ENCODE measurements around the gene KCTD8. TPM values are rescaled to one million over a fixed set of nuclear protein-coding genes. Genes with fewer than 3 reads are reported as not detected.
A peak's percentile ranks its signal among the peaks of the same experiment; 100 is the strongest.

Gene KCTD8
- total RNA-seq, 1 experiment from 2014 or later: 3.8 TPM

DNA sequence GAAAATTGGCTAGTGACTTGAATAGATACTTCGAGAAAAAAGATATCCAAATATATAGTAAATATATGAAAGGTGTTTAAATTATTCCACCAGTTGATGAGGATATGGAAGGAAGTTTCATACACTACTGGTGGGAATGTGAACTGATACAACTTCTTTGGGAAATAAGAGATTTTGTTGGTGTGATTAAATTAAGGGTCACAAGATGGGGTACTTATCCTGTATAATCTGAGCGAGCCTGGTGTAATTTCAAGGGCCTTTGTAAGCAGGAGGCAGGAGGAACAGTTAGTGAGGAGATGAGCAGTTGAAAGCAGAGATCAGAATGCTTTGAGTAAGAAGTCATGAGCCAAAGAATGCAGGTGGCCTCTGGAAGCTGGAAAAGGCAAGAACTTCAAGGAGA, 192.2 kb downstream of the KCTD8 start:
- peaks cover 10% of the 10 kb centered on the region for H3K9me3 Mint-ChIP-seq
- H3K4me3 Mint-ChIP-seq: no peak overlapping the region
- no peaks in the 10 kb centered on the region for H3K27me3 Mint-ChIP-seq (ENCODE audit: low read depth)
- DNase-seq (ENCODE audit: low spot score) (no peak), ATAC-seq (peak; percentile 90)
- peaks cover 5% of the 10 kb centered on the region for H3K36me3 Mint-ChIP-seq
- peak overlapping the region; percentile 27 for H3K27ac Mint-ChIP-seq
- peaks cover 18% of the 10 kb centered on the region for H3K4me1 Mint-ChIP-seq
- POLR2A ChIA-PET: interaction anchor here (0.6 kb wide), 1 partner anchor 221 kb away, joined by 3 read pairs; no protein-coding TSS in a partner anchor
- CTCF ChIA-PET: interaction anchor here (1.6 kb wide), 1 partner anchor 169 kb away, joined by 7 read pairs; no protein-coding TSS in a partner anchor
- TF ChIP-seq HMGA2 (CRISPR knock-in tag; IDR thresholded peaks at IDR 0.05) (no peak), AR (CRISPR knock-in tag; IDR thresholded peaks at IDR 0.05) (no peak), PRDM15 (CRISPR knock-in tag; IDR thresholded peaks at IDR 0.05) (no peak), FOXK1 (CRISPR knock-in tag; IDR thresholded peaks at IDR 0.05) (no peak), ZNF425 (CRISPR knock-in tag; conservative IDR thresholded peaks at IDR 0.05) (no peak), FOXP1 (CRISPR knock-in tag; IDR thresholded peaks at IDR 0.05; ENCODE audit: borderline replicate concordance) (no peak), ZNF416 (CRISPR knock-in tag; IDR thresholded peaks at IDR 0.05) (no peak), ZNF512 (CRISPR knock-in tag; IDR thresholded peaks at IDR 0.05; ENCODE audit: borderline replicate concordance) (no peak), MXD4 (CRISPR knock-in tag; IDR thresholded peaks at IDR 0.05; ENCODE audit: borderline replicate concordance) (no peak), ZNF317 (CRISPR knock-in tag; IDR thresholded peaks at IDR 0.05; ENCODE audit: borderline replicate concordance, low read depth) (no peak), NR3C1 (CRISPR knock-in tag; conservative IDR thresholded peaks at IDR 0.05; ENCODE audit: low read depth) (no peak)
- TF ChIP-seq, protein P1, sequence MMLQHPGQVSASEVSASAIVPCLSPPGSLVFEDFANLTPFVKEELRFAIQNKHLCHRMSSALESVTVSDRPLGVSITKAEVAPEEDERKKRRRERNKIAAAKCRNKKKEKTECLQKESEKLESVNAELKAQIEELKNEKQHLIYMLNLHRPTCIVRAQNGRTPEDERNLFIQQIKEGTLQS (CRISPR knock-in tag; conservative IDR thresholded peaks at IDR 0.05): no peak
- TF ChIP-seq, protein P2, sequence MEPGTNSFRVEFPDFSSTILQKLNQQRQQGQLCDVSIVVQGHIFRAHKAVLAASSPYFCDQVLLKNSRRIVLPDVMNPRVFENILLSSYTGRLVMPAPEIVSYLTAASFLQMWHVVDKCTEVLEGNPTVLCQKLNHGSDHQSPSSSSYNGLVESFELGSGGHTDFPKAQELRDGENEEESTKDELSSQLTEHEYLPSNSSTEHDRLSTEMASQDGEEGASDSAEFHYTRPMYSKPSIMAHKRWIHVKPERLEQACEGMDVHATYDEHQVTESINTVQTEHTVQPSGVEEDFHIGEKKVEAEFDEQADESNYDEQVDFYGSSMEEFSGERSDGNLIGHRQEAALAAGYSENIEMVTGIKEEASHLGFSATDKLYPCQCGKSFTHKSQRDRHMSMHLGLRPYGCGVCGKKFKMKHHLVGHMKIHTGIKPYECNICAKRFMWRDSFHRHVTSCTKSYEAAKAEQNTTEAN (CRISPR knock-in tag; IDR thresholded peaks at IDR 0.05): no peak
- TF ChIP-seq, protein P3, sequence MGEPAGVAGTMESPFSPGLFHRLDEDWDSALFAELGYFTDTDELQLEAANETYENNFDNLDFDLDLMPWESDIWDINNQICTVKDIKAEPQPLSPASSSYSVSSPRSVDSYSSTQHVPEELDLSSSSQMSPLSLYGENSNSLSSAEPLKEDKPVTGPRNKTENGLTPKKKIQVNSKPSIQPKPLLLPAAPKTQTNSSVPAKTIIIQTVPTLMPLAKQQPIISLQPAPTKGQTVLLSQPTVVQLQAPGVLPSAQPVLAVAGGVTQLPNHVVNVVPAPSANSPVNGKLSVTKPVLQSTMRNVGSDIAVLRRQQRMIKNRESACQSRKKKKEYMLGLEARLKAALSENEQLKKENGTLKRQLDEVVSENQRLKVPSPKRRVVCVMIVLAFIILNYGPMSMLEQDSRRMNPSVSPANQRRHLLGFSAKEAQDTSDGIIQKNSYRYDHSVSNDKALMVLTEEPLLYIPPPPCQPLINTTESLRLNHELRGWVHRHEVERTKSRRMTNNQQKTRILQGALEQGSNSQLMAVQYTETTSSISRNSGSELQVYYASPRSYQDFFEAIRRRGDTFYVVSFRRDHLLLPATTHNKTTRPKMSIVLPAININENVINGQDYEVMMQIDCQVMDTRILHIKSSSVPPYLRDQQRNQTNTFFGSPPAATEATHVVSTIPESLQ (CRISPR knock-in tag; IDR thresholded peaks at IDR 0.05): no peak
- TF ChIP-seq, protein P4, sequence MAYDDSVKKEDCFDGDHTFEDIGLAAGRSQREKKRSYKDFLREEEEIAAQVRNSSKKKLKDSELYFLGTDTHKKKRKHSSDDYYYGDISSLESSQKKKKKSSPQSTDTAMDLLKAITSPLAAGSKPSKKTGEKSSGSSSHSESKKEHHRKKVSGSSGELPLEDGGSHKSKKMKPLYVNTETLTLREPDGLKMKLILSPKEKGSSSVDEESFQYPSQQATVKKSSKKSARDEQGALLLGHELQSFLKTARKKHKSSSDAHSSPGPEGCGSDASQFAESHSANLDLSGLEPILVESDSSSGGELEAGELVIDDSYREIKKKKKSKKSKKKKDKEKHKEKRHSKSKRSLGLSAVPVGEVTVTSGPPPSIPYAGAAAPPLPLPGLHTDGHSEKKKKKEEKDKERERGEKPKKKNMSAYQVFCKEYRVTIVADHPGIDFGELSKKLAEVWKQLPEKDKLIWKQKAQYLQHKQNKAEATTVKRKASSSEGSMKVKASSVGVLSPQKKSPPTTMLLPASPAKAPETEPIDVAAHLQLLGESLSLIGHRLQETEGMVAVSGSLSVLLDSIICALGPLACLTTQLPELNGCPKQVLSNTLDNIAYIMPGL (CRISPR knock-in tag; IDR thresholded peaks at IDR 0.05): no peak
- TF ChIP-seq, protein P5, sequence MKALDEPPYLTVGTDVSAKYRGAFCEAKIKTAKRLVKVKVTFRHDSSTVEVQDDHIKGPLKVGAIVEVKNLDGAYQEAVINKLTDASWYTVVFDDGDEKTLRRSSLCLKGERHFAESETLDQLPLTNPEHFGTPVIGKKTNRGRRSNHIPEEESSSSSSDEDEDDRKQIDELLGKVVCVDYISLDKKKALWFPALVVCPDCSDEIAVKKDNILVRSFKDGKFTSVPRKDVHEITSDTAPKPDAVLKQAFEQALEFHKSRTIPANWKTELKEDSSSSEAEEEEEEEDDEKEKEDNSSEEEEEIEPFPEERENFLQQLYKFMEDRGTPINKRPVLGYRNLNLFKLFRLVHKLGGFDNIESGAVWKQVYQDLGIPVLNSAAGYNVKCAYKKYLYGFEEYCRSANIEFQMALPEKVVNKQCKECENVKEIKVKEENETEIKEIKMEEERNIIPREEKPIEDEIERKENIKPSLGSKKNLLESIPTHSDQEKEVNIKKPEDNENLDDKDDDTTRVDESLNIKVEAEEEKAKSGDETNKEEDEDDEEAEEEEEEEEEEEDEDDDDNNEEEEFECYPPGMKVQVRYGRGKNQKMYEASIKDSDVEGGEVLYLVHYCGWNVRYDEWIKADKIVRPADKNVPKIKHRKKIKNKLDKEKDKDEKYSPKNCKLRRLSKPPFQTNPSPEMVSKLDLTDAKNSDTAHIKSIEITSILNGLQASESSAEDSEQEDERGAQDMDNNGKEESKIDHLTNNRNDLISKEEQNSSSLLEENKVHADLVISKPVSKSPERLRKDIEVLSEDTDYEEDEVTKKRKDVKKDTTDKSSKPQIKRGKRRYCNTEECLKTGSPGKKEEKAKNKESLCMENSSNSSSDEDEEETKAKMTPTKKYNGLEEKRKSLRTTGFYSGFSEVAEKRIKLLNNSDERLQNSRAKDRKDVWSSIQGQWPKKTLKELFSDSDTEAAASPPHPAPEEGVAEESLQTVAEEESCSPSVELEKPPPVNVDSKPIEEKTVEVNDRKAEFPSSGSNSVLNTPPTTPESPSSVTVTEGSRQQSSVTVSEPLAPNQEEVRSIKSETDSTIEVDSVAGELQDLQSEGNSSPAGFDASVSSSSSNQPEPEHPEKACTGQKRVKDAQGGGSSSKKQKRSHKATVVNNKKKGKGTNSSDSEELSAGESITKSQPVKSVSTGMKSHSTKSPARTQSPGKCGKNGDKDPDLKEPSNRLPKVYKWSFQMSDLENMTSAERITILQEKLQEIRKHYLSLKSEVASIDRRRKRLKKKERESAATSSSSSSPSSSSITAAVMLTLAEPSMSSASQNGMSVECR (CRISPR knock-in tag; IDR thresholded peaks at IDR 0.05; ENCODE audit: borderline replicate concordance): no peak
